ENCODE measurements around the gene ARPC1A. TPM values are rescaled to one million over a fixed set of nuclear protein-coding genes. Genes with fewer than 3 reads are reported as not detected.
"Not testable (repeated sequence)": the region's sequence is repeated elsewhere in the genome, so short reads cannot be mapped to it uniquely, and the experiment has no call there.

The ARPC1A gene
- total RNA-seq, 2 donors from 2014 or later, result 47.4 to 74.1 TPM

DNA sequence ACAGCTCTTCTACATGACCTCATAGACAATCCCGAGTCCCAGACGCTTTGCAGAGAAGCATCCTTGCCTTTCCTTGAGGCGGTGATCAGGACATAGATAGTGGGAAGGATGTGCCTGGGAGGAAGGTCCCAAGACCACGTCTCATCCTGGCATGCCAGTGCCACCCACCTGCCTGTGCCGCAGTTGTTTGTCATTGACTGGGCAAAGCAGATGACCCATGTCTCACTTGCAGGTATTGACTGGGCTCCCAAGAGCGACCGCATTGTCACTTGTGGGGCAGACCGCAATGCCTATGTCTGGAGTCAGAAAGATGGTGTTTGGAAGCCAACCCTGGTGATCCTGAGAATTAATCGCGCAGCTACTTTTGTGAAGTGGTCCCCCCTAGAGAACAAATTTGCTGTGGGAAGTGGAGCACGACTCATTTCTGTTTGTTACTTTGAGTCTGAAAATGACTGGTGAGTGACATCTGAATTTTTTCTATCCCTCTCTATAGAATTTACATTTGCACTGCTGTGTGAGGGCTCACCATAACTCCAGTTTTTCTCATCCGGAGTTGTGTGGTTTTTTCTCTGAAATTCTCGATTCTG is 18.5 kb downstream of the ARPC1A start:
- Mint-ChIP-seq H3K4me3 (no peak overlapping the region), H3K36me3 (ENCODE audit: low read depth) (peaks cover 100% of the 10 kb centered on the region), H3K27ac (no peak overlapping the region), H3K4me1 (no peaks in the 10 kb centered on the region), H3K27me3 (no peaks in the 10 kb centered on the region), H3K9me3 (no peaks in the 10 kb centered on the region)
- ATAC-seq (replicated peaks), result no peak

DNA sequence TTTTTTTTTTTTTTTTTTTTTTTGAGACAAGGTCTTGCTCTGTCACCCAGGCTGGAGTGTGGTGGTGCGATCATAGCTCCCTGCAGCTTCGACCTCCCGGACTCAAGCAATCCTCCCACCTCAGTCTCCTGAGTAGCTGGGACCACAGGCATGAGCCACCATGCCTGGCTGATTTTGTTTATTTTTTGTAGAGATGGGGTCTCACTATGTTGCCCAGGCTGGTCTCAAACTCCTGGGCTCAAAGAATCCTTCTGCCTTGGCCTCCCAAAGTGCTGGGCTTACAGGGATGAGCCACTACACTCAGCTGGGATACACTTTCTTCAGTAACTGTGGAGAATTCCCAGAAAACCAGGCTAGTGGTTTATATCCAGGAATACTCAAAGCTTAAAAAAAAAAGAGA is 24.9 kb downstream of the ARPC1A start:
- ATAC-seq (replicated peaks), result not testable (repeated sequence)

DNA sequence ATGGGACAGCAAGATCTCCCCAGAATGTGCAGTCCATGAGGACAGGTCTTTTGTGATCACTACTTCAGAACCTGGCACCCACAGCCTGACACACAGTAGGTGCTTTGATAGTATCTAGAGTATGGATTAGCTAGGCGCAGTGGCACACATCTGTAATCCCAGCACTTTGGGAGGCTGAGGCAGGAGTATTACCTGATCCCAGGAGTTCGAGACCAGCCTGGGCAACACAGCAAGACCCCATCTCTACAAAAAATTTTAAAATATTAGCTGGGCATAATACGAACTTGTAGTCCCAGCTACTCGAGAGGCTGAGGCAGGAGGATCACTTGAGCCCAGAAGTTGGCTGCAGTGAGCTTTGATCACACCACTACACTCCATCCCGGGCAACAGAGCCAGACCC is 26.5 kb downstream of the ARPC1A start:
- Mint-ChIP-seq H3K27ac (no peak overlapping the region), H3K27me3 (no peaks in the 10 kb centered on the region), H3K4me1 (no peaks in the 10 kb centered on the region), H3K36me3 (ENCODE audit: low read depth) (peaks cover 96% of the 10 kb centered on the region), H3K9me3 (no peaks in the 10 kb centered on the region), H3K4me3 (no peak overlapping the region)
- no peak for ATAC-seq (replicated peaks)

More for the DNA sequence above, 24.9 kb downstream of the ARPC1A start:
- not testable (repeated sequence) for H3K9me3 Mint-ChIP-seq, H3K27me3 Mint-ChIP-seq, H3K4me3 Mint-ChIP-seq, H3K4me1 Mint-ChIP-seq
- H3K27ac Mint-ChIP-seq, result peak overlapping the region; percentile 22
- H3K36me3 Mint-ChIP-seq (ENCODE audit: low read depth), result peaks cover 96% of the 10 kb centered on the region

DNA sequence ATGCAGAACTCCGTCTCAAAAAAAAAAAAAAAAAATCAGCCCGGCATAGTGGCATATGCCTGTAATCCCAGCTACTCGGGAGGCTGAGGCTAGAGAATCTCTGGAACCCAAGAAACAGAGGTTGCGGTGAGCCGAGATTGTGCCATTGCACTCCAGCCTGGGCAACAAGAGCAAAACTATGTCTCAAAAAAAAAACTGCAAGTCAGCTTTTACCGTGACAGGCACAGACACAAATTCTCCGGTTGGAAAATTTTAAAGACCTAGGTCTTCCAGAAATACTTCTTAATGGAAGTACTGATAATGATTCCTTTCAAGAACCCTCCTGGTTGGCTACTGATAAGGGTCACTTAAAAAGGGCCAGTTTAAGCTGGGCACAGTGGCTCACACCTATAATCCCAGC is 29.4 kb downstream of the ARPC1A start:
- H3K9me3 Mint-ChIP-seq, result no peaks in the 10 kb centered on the region
- peaks cover 96% of the 10 kb centered on the region for H3K36me3 Mint-ChIP-seq (ENCODE audit: low read depth)
- no peaks in the 10 kb centered on the region for H3K27me3 Mint-ChIP-seq
- no peak for ATAC-seq (replicated peaks)
- no peak overlapping the region for H3K4me3 Mint-ChIP-seq
- H3K4me1 Mint-ChIP-seq, result no peaks in the 10 kb centered on the region
- no peak overlapping the region for H3K27ac Mint-ChIP-seq

DNA sequence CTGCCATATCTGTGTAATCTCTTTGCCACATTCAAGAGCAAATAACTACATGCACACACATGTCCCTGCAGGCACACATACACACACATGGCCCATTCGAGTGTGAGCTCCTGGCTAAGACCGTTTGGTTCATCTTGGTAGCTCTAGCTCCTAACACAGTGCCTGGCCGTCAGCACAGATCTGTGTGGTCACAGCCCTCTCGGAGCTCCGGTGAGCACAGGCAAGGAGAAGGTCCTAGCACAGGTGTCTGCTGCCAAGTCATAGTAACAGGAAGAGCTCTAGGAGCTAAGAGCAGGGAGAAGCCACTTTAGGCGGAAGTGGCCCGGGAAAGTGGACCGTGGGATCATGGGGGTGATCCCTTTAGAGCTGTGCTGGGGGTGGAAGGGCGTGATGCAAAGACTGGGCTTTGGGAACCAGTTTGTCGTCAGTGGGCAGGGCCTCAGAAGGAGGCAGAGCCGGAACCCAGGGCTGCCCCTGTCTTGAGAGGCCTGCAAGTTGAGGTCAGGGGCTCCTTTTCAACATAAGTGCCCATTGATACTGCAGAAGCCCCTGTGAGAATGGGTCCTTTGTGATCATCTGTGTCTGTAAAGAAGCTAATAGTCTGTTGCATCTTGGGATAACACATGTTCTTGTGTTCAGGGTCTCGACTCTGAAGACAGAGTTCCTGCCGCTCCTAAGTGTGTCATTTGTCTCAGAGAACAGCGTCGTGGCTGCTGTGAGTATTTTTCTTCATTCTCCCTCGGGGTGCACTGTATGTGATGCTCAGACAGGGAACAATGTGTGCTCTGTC is 32.2 kb downstream of the ARPC1A start:
- Mint-ChIP-seq H3K27me3 (no peaks in the 10 kb centered on the region), H3K36me3 (ENCODE audit: low read depth) (peaks cover 96% of the 10 kb centered on the region), H3K4me1 (no peaks in the 10 kb centered on the region), H3K27ac (peak overlapping the region; percentile 17), H3K4me3 (no peak overlapping the region), H3K9me3 (no peaks in the 10 kb centered on the region)
- ATAC-seq (replicated peaks), result no peak

DNA sequence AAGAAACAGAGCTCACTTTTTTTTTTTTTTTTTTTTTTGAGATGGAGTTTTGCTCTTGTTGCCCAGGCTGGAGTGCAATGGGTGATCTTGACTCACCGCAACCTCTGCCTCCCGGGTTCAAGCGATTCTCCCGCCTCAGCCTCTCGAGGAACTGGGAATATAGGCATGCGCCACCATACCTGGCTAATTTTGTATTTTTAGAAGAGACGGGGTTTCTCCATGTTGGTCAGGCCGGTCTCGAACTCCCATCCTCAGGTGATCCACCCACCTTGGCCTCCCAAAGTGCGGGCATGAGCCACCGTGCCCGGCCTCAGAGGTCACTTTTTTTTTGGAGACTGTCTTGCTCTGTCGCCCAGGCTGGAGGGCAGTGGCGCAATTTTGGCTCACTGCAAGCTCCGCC is 32.8 kb downstream of the ARPC1A start:
- not testable (repeated sequence) for ATAC-seq (replicated peaks); H3K27ac Mint-ChIP-seq; H3K9me3 Mint-ChIP-seq; H3K4me3 Mint-ChIP-seq; H3K4me1 Mint-ChIP-seq; H3K27me3 Mint-ChIP-seq
- H3K36me3 Mint-ChIP-seq (ENCODE audit: low read depth), result peaks cover 98% of the 10 kb centered on the region

DNA sequence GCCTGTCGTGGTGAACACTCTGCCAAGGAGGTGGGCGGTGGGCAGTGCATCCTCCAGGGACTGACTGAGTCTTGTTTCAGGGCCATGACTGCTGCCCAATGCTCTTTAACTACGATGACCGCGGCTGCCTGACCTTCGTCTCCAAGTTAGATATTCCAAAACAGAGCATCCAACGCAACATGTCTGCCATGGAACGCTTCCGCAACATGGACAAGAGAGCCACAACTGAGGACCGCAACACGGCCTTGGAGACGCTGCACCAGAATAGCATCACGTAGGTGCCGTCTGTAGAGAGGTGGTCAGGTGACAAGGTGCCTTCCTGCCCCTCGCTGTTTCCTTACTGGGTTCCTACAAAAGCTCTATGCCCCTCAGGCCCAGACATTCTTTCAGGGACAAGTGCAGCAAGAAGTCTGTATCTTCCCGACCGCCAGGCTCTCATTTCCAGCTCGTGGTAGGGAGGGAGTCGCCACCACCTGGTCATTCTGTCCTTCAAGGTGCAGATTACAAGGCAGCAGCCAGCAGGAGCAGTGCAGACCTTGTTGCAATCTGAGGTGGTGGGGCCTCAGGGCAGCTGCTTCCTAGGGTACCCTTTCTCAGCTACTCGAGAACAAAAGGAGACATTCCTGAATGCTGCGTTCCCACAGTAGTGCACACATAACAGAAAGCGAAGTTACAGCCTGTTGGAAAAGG is 33.9 kb downstream of the ARPC1A start:
- Mint-ChIP-seq H3K27ac (no peak overlapping the region), H3K4me3 (no peak overlapping the region), H3K4me1 (no peaks in the 10 kb centered on the region), H3K9me3 (no peaks in the 10 kb centered on the region), H3K27me3 (no peaks in the 10 kb centered on the region), H3K36me3 (ENCODE audit: low read depth) (peaks cover 98% of the 10 kb centered on the region)
- ATAC-seq (replicated peaks), result no peak

DNA sequence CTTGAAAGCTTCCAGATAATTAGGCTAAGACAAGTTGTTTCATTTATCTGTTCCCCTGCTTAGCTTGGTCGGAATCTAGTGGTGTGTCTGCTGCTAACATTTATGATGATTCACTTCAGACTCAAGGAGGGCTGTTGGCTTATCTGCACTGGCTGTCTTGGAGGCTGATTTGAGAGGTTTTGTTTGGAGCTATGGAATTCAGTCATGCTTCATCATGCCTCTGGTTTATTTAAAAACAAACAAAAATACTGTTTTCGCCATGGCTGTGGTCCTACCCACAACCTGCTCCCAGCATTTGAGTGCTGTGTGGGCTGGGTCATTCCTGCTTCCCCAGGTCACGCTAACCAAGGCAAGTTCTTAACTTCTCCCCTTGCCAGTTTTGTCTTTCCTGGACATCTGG is 37.1 kb downstream of the ARPC1A start:
- Mint-ChIP-seq H3K36me3 (ENCODE audit: low read depth) (peaks cover 95% of the 10 kb centered on the region), H3K4me3 (no peak overlapping the region), H3K4me1 (no peaks in the 10 kb centered on the region), H3K27me3 (no peaks in the 10 kb centered on the region), H3K9me3 (no peaks in the 10 kb centered on the region), H3K27ac (no peak overlapping the region)
- no peak for ATAC-seq (replicated peaks)

DNA sequence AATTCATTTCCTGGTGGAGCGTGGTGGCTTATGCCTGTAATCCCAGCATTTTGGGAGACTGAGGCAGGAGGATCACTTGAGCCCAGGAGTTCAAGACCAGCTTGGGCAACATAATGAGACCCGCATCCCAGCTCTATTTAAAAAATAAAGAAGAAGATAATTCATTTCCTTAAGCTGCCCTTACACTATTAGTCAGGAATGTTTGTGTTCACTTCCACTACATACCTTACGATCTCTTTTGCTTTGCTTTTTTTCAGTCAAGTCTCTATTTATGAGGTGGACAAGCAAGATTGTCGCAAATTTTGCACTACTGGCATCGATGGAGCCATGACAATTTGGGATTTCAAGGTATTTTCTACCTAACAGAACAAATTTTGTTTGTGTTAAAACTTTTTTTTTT is 37.6 kb downstream of the ARPC1A start:
- Mint-ChIP-seq H3K36me3 (ENCODE audit: low read depth) (peaks cover 91% of the 10 kb centered on the region), H3K9me3 (no peaks in the 10 kb centered on the region)

DNA sequence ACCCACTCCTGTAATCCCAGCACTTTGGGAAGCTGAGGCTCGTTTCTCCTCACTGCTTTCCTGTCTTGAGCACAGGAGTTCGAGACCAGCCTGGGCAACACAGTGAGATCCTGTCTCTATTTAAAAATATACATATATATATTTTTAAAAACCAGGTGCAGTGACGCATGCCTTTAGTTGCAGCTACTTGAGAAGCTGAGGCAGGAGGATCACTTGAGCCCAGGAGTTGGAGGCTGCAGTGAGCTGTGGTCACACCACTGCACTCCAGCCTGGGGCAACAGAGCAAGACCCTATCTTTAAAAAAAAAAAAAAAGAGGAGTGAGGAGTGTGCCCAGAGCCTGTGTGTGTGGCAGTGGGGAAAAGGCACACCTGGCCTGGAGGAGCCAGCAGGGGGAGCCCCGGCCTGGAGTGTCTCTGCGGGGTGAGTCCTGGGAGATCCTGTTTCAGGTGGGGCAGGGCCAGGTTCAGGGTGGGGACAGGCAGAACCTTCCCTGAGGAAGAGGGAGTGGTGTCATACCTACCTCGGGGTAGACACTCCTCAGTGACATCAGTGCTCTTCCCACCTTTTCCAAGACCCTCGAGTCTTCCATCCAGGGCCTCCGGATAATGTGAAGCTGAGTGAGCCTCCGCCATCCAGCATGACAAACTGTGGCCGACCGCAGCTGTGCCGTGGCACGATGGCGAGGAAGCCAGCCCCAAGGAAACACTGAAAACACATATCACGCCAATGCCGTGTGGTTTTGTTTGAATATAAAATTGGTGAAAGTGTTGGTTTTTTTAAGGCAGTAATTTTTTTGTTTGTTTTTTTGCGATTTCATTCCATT is 39.8 kb downstream of the ARPC1A start:
- Mint-ChIP-seq H3K4me1 (no peaks in the 10 kb centered on the region), H3K9me3 (no peaks in the 10 kb centered on the region), H3K4me3 (no peak overlapping the region), H3K27ac (no peak overlapping the region), H3K27me3 (no peaks in the 10 kb centered on the region), H3K36me3 (ENCODE audit: low read depth) (peaks cover 79% of the 10 kb centered on the region)
- ATAC-seq (replicated peaks), result peak; percentile 89

More for the DNA sequence above, 37.6 kb downstream of the ARPC1A start:
- Mint-ChIP-seq H3K27ac (no peak overlapping the region), H3K4me1 (no peaks in the 10 kb centered on the region), H3K4me3 (no peak overlapping the region), H3K27me3 (no peaks in the 10 kb centered on the region)
- no peak for ATAC-seq (replicated peaks)

DNA sequence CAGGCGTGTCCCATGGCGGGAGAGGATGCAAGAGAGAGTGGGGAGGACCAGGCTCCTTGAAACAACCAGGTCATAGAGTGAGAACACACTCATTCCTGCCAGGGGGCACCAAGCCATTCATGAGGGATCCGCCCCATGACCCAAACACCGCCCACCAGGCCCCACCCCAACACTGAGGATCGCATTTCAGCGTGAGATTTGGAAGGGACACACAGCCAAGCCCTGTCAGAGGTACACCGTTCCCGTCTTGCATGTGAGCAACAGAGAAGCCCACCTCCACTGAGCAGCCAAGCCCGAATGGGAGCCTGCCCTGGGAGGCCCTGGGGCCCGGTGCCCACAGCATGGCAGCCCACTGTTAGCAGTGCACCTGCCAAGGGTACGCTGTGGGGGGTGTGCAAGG is 40.9 kb downstream of the ARPC1A start:
- ATAC-seq (replicated peaks), result no peak
- Mint-ChIP-seq H3K27ac (no peak overlapping the region), H3K9me3 (no peaks in the 10 kb centered on the region), H3K27me3 (no peaks in the 10 kb centered on the region), H3K36me3 (ENCODE audit: low read depth) (peaks cover 68% of the 10 kb centered on the region), H3K4me3 (no peak overlapping the region), H3K4me1 (no peaks in the 10 kb centered on the region)

DNA sequence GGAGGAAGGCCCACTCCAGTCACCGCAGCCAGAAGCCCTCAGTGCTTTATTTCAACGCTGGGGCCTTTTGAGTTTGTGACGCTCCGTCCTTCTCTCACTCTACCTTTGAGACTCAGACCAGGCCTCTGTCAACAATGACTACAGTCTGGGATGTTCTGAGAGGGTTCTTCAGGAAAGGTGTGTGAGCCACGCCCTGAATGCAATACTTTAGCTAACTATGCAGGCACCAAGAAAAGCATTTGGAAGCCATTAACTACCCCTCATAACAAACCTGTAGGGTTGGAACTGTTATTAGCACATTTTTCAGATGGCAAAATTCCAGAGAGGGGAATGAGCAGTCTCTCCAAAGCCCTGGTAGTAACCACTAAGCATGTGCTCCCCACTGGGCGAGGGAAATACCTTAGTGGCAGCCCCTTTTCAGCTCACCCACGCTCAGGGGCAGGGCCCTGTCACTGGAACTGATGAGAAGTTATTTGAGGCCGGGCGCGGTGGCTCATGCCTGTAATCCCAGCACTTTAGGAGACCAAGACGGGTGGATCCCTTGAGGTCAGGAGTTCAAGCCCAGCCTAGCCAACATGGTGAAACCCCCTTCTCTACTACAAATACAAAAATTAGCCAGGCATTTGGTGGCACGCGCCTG is 43.2 kb downstream of the ARPC1A start:
- no peak overlapping the region for H3K27ac Mint-ChIP-seq
- H3K4me3 Mint-ChIP-seq, result no peak overlapping the region
- no peaks in the 10 kb centered on the region for H3K27me3 Mint-ChIP-seq

DNA sequence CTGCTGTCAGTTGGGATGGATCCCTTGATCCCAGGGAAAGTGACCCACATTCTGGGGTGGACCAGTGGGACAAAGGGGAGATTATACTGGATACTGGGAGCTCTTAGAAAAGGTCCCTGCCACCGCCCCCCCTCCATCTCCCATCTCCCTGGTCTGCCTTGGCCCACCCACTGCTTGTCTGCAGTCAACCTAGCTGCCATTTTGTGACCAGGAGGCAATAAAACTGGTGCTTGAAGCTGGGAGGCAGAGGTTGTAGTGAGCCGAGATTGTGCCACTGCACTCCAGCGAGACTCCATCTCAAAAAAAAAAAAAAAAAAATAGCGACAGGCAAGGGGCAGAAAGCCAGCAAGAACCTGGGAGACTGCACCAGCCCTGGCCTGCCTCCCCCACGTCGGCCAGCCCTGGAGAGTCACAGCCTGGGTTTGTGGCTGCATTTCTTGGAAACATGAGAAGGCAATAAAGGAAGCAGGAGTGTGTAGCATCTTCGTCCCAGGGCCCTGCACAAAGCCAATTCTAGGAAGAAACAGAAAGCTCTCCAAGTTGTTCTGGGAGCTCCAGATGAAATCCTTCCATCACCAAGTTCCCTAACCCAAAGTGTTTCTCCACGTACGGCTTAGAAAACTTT is 44.2 kb downstream of the ARPC1A start:
- Mint-ChIP-seq H3K36me3 (ENCODE audit: low read depth) (peaks cover 42% of the 10 kb centered on the region), H3K4me1 (no peaks in the 10 kb centered on the region), H3K27me3 (no peaks in the 10 kb centered on the region), H3K4me3 (no peak overlapping the region), H3K27ac (no peak overlapping the region), H3K9me3 (no peaks in the 10 kb centered on the region)
- no peak for ATAC-seq (replicated peaks)

More for the DNA sequence above, 43.2 kb downstream of the ARPC1A start:
- ATAC-seq (replicated peaks), result no peak
- Mint-ChIP-seq H3K9me3 (no peaks in the 10 kb centered on the region), H3K4me1 (no peaks in the 10 kb centered on the region), H3K36me3 (ENCODE audit: low read depth) (peaks cover 52% of the 10 kb centered on the region)
